ENCODE measurements around the gene UBL7.
"Not testable (repeated sequence)": the region's sequence is repeated elsewhere in the genome, so short reads cannot be mapped to it uniquely, and the experiment has no call there.

Gene UBL7

GRCh38 chr15:74480364-74480763 is 19.4 kb upstream of the UBL7 start:
- H3K4me1 Mint-ChIP-seq (ENCODE audit: low read depth), result peaks cover 12% of the 10 kb centered on the region
- peaks cover 46% of the 10 kb centered on the region for H3K36me3 Mint-ChIP-seq (ENCODE audit: low read depth)
- not testable (repeated sequence) for H3K27me3 Mint-ChIP-seq, H3K9me3 Mint-ChIP-seq, H3K27ac Mint-ChIP-seq, DNase-seq, H3K4me3 Mint-ChIP-seq

GRCh38 chr15:74471621-74472020 is 10.7 kb upstream of the UBL7 start:
- DNase-seq; H3K4me1 Mint-ChIP-seq (ENCODE audit: low read depth); H3K27me3 Mint-ChIP-seq; H3K9me3 Mint-ChIP-seq; H3K4me3 Mint-ChIP-seq; H3K27ac Mint-ChIP-seq: not testable (repeated sequence)
- H3K36me3 Mint-ChIP-seq (ENCODE audit: low read depth), result peaks cover 67% of the 10 kb centered on the region

GRCh38 chr15:74470631-74471395 is 9.9 kb upstream of the UBL7 start:
- Mint-ChIP-seq H3K27ac (no peak overlapping the region), H3K4me1 (ENCODE audit: low read depth) (no peaks in the 10 kb centered on the region), H3K36me3 (ENCODE audit: low read depth) (peaks cover 67% of the 10 kb centered on the region), H3K4me3 (no peak overlapping the region), H3K9me3 (no peaks in the 10 kb centered on the region), H3K27me3 (no peaks in the 10 kb centered on the region)
- DNase-seq, result no peak

DNA sequence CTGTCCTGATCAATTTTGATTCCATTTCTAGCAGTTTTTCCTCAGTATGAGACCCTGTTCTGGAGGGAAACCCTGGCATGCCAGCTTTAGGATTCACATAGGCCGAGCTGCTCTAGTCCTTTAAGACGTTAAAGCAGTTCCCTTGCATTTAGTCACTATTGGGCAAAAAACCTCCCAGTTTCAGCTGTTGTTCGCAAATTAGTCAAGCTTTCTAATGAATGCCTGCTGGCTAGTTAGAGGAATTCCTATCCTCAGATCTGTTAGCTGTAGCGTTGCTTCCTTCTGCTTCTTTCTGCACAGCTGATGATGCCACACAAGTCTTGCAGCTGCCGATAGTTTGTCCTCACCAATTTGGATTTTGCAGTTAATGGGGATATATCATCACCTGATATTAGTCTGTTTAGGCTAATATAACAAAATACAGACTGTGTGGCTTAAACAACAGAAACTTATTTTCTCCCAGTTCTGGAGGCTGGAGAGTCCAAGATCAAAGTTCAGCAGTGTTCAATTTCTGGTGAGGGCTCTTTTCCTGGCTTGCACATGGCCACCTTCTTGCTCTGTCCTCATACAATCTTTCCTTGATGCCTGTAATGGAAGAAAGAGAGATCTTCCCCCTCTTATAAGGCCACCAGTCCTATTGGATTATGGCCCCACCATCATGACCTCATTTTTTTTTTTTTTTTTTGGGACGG is 7.5 kb upstream of the UBL7 start:
- DNase-seq, result no peak
- Mint-ChIP-seq H3K27ac (no peak overlapping the region), H3K4me3 (no peak overlapping the region), H3K9me3 (no peaks in the 10 kb centered on the region), H3K36me3 (ENCODE audit: low read depth) (peaks cover 64% of the 10 kb centered on the region), H3K4me1 (ENCODE audit: low read depth) (peaks cover 18% of the 10 kb centered on the region), H3K27me3 (no peaks in the 10 kb centered on the region)

DNA sequence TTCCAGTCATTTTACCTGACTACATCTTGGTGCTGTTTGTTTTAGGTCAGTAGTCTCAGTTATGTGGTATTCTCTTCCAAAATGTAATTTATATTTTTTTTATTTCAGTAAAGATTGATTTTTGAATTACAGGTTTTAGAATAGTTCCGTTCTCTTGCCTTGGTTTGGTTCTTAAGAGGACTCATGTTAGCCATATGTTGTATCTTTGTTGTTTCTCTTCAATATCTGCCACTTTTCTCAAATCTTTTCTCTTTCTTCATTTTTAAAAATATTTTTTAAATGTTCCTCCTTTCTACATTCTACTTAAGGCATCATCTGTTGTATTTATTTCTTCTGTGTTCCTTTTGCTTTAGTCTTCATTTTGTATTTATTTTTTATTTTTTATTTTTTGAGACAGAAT is 5.6 kb upstream of the UBL7 start:
- Mint-ChIP-seq H3K36me3 (ENCODE audit: low read depth) (peaks cover 58% of the 10 kb centered on the region), H3K4me3 (no peak overlapping the region), H3K9me3 (no peaks in the 10 kb centered on the region), H3K4me1 (ENCODE audit: low read depth) (peaks cover 34% of the 10 kb centered on the region), H3K27me3 (no peaks in the 10 kb centered on the region), H3K27ac (no peak overlapping the region)
- DNase-seq, result no peak

DNA sequence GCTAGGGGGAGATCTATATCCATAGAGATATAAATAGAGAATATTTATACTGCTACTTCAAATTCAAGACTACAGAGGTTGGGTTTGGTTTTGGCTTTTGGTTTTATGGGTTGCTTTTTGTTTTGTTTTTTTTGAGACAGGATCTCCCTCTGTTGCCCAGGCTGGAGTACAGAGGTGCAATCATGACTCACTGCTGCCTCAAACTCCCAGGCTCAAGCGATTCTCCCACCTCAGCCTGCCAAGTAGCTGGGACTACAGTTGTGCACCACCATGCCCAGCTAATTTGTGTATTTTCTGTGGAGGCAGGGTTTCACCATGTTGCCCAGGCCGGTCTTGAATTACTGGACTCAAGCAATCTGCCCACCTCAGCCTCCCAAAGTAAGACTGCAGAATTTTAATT is 3.9 kb upstream of the UBL7 start:
- H3K27ac Mint-ChIP-seq, result no peak overlapping the region
- no peaks in the 10 kb centered on the region for H3K9me3 Mint-ChIP-seq
- peaks cover 40% of the 10 kb centered on the region for H3K4me1 Mint-ChIP-seq (ENCODE audit: low read depth)
- no peaks in the 10 kb centered on the region for H3K27me3 Mint-ChIP-seq
- DNase-seq, result no peak
- H3K36me3 Mint-ChIP-seq (ENCODE audit: low read depth), result peaks cover 60% of the 10 kb centered on the region
- no peak overlapping the region for H3K4me3 Mint-ChIP-seq

DNA sequence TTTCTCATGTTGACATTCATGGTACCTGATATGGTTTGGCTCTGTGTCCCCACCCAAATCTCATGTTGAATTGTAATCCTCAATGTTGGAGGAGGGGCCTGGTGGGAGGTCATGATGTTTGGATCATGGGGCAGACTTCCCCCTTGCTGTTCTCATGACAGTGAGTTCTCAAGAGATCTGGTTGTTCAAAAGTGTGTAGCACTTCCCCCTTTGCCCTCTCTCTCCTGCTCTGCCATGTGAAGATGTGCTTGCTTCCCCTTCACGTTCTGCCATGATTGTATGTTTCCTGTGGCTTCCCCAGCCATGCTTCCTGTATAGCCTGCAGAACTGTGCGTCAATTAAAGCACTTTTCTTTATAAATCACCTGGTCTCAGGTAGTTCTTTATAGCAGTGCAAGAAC is 3.3 kb upstream of the UBL7 start:
- no peak for DNase-seq
- no peaks in the 10 kb centered on the region for H3K9me3 Mint-ChIP-seq
- H3K4me1 Mint-ChIP-seq (ENCODE audit: low read depth), result peaks cover 40% of the 10 kb centered on the region
- peaks cover 55% of the 10 kb centered on the region for H3K36me3 Mint-ChIP-seq (ENCODE audit: low read depth)
- H3K27ac Mint-ChIP-seq, result no peak overlapping the region
- H3K4me3 Mint-ChIP-seq, result no peak overlapping the region
- no peaks in the 10 kb centered on the region for H3K27me3 Mint-ChIP-seq

GRCh38 chr15:74463634-74464033 is 2.7 kb upstream of the UBL7 start:
- Mint-ChIP-seq H3K4me3 (peak overlapping the region; percentile 22), H3K9me3 (no peaks in the 10 kb centered on the region), H3K27me3 (no peaks in the 10 kb centered on the region), H3K4me1 (ENCODE audit: low read depth) (peaks cover 45% of the 10 kb centered on the region), H3K36me3 (ENCODE audit: low read depth) (peaks cover 53% of the 10 kb centered on the region), H3K27ac (no peak overlapping the region)
- no peak for DNase-seq

DNA sequence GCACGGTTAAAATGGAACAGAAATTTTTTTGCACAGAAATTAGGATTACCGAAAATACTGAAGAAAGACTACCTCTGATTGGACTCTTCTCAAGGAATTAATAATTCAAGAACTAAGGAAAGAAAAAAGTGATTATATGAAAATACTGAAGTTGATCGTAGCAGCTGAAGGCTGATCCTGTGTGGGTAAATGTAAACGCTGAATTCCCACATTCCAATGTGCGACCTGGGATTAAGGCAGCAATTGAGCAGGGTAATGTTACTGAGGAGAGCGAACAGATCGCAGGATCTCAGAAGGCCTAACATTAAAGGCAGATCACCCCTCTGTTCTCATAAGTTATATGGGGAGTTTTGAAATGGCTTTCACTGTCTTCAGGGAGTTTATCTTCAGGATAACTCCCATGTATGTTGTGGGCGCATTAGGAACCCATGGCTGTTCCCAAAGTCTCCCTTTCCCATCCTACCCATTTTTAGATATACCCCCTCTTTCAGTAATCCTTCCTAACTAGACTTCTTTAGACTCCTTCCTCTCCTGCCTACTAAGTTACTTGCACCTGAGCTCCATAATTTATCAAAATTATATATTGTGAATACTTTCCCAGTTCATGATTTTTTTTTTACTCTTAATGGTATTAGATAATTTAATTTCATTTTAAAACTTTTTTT is 1.0 kb upstream of the UBL7 start:
- Mint-ChIP-seq H3K36me3 (ENCODE audit: low read depth) (peaks cover 54% of the 10 kb centered on the region), H3K4me3 (peak overlapping the region; percentile 94), H3K9me3 (no peaks in the 10 kb centered on the region), H3K4me1 (ENCODE audit: low read depth) (peaks cover 49% of the 10 kb centered on the region), H3K27me3 (no peaks in the 10 kb centered on the region), H3K27ac (peak overlapping the region; percentile 99)
- DNase-seq, result no peak

- Mint-ChIP-seq H3K27ac (peak overlapping the region; percentile 99), H3K4me3 (peak overlapping the region; percentile 94), H3K36me3 (ENCODE audit: low read depth) (peaks cover 59% of the 10 kb centered on the region), H3K4me1 (ENCODE audit: low read depth) (peaks cover 52% of the 10 kb centered on the region), H3K9me3 (no peaks in the 10 kb centered on the region), H3K27me3 (no peaks in the 10 kb centered on the region)
- DNase-seq, result no peak
Measured at GRCh38 chr15:74460298-74460697, 662 bp downstream of the UBL7 start.

- H3K9me3 Mint-ChIP-seq, DNase-seq, H3K27me3 Mint-ChIP-seq, H3K27ac Mint-ChIP-seq: not testable (repeated sequence)
- peaks cover 62% of the 10 kb centered on the region for H3K36me3 Mint-ChIP-seq (ENCODE audit: low read depth)
- peak overlapping the region; percentile 94 for H3K4me3 Mint-ChIP-seq
- peaks cover 52% of the 10 kb centered on the region for H3K4me1 Mint-ChIP-seq (ENCODE audit: low read depth)
Measured at GRCh38 chr15:74459798-74460197, 1.2 kb downstream of the UBL7 start.

DNA sequence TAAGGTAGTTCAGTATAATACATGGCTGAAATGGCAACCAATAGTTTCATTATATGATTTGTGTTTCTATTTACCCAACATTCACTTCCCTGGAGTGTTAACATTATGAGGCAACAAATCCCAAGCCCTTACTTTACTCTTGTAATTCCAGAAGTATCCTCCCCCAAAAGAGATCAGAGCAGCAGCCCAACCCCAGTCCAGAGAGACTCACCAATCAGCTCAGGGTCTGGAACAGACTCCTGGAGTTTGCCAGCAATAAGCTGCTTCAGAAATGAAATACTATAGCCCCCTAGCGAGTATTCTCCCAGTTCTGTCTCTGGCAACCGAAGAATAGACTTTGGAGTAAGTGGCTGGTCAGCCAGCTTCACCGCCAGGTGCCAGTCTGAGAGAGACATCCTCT is 2.5 kb downstream of the UBL7 start:
- DNase-seq, result no peak
- Mint-ChIP-seq H3K9me3 (no peaks in the 10 kb centered on the region), H3K27ac (no peak overlapping the region), H3K27me3 (no peaks in the 10 kb centered on the region), H3K4me1 (ENCODE audit: low read depth) (peaks cover 54% of the 10 kb centered on the region), H3K36me3 (ENCODE audit: low read depth) (peaks cover 70% of the 10 kb centered on the region), H3K4me3 (no peak overlapping the region)

DNA sequence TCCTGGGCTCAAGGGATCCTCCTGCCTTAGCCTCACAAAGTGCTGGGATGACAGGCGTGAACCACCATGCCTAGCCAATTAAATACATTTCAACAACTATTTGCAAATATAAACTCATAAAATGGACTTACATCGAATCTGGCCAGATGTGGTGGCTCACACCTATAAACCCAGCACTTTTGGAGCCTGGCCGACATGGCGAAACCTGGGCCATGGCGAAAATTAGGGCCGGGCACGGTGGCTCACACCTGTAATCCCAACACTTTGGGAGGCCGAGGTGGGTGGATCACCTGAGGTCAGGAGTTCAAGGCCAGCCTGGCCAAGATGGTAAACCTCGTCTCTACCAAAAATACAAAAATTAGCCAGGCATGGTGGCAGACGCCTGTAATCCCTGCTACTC is 3.9 kb downstream of the UBL7 start:
- H3K4me3 Mint-ChIP-seq, DNase-seq, H3K27ac Mint-ChIP-seq, H3K9me3 Mint-ChIP-seq, H3K27me3 Mint-ChIP-seq: not testable (repeated sequence)
- Mint-ChIP-seq H3K4me1 (ENCODE audit: low read depth) (peaks cover 45% of the 10 kb centered on the region), H3K36me3 (ENCODE audit: low read depth) (peaks cover 78% of the 10 kb centered on the region)

- no peak for DNase-seq
- peaks cover 83% of the 10 kb centered on the region for H3K36me3 Mint-ChIP-seq (ENCODE audit: low read depth)
- peak overlapping the region; percentile 59 for H3K27ac Mint-ChIP-seq
- H3K4me1 Mint-ChIP-seq (ENCODE audit: low read depth), result peaks cover 34% of the 10 kb centered on the region
- no peaks in the 10 kb centered on the region for H3K27me3 Mint-ChIP-seq
- H3K4me3 Mint-ChIP-seq, result no peak overlapping the region
- no peaks in the 10 kb centered on the region for H3K9me3 Mint-ChIP-seq
Measured at GRCh38 chr15:74454764-74455500, 6.0 kb downstream of the UBL7 start.

All from activated T-cell treated with anti-CD3 and anti-CD28 coated beads, Interleukin-2, amount 50 U/mL, for 24 hours (primary cell).